Left hindlimb (tissue), 1 donor: ENCODE results near the gene PLA2G2C.

ENCODE experiments used
- DNase-seq: peaks from one replicate; pipeline ENCODE4 v3.0.0-alpha.2; 2018

Gene PLA2G2C

GRCh38 chr1:20126041-20126805 lies 60.1 kb downstream of the PLA2G2C start:
- DNase-seq, result no peak

GRCh38 chr1:20125100-20125499 lies 61.2 kb downstream of the PLA2G2C start:
- DNase-seq, result no peak

- DNase-seq, result no peak
These were observed 61.8 kb downstream of the PLA2G2C start for GRCh38 chr1:20124456-20125057.

GRCh38 chr1:20123722-20124455 lies 62.4 kb downstream of the PLA2G2C start:
- no peak for DNase-seq

- DNase-seq, result no peak
These were observed 65.5 kb downstream of the PLA2G2C start for GRCh38 chr1:20120796-20121195.

- no peak for DNase-seq
These were observed 67.0 kb downstream of the PLA2G2C start, which contains the start of gene PLA2G2D for GRCh38 chr1:20119347-20119746. Gene PLA2G2D (minus strand): TSS chr1:20119536. CDS start chr1:20119498, 38 bp downstream.

- no peak for DNase-seq
These were observed 69.1 kb downstream of the PLA2G2C start for GRCh38 chr1:20117236-20117635.

GRCh38 chr1:20115916-20116315 lies 70.4 kb downstream of the PLA2G2C start:
- no peak for DNase-seq

- no peak for DNase-seq
These were observed 70.8 kb downstream of the PLA2G2C start for GRCh38 chr1:20115479-20115878.

GRCh38 chr1:20114021-20114648 lies 72.2 kb downstream of the PLA2G2C start:
- no peak for DNase-seq
